Neural cell (in vitro differentiated cells): ENCODE data around the gene PDIA6.

Source experiments
- CTCF ChIP-seq: fragments of 450-650 bp; IDR thresholded peaks from 2 replicates; pipeline ENCODE4 v1.5.1; 2014; ENCODE audit warnings: antibody characterized with exemption, mild to moderate bottlenecking, moderate library complexity; ENCODE audit not compliant: poor library complexity, severe bottlenecking
- EP300 ChIP-seq: fragments of 450-650 bp; conservative IDR thresholded peaks from 2 replicates; pipeline ENCODE4 v1.6.1; 2014; ENCODE audit warnings: antibody characterized with exemption, mild to moderate bottlenecking, moderate library complexity; ENCODE audit not compliant: poor library complexity, severe bottlenecking
- EZH2 ChIP-seq: fragments of 200-600, 300-800 bp; shearing (Covaris generic), sonication (generic); IDR thresholded peaks from 2 replicates; pipeline ENCODE4 v1.6.1; 2014; ENCODE audit warnings: antibody characterized with exemption, low read length, borderline replicate concordance, mild to moderate bottlenecking; ENCODE audit not compliant: insufficient read depth, poor library complexity, severe bottlenecking
- MXI1 ChIP-seq: fragments of 450-650 bp; conservative IDR thresholded peaks from 2 replicates; pipeline ENCODE4 v1.6.1; 2014; ENCODE audit warnings: antibody characterized with exemption, mild to moderate bottlenecking; ENCODE audit not compliant: poor library complexity, severe bottlenecking
- POLR2AphosphoS5 ChIP-seq: IDR thresholded peaks from 2 replicates; pipeline ENCODE4 v1.6.1; 2012
- RAD21 ChIP-seq: fragments of 450-650 bp; conservative IDR thresholded peaks from 2 replicates; pipeline ENCODE4 v1.6.1; 2014; ENCODE audit warnings: antibody characterized with exemption, mild to moderate bottlenecking, moderate library complexity
- REST ChIP-seq: IDR thresholded peaks from 2 replicates; pipeline ENCODE4 v1.6.1; 2012; ENCODE audit warnings: borderline replicate concordance
- SMC3 ChIP-seq: fragments of 450-650 bp; conservative IDR thresholded peaks from 2 replicates; pipeline ENCODE4 v1.6.1; 2014; ENCODE audit warnings: antibody characterized with exemption, mild to moderate bottlenecking, moderate library complexity; ENCODE audit not compliant: poor library complexity
- TAF1 ChIP-seq: IDR thresholded peaks from 2 replicates; pipeline ENCODE4 v1.6.1; 2012; ENCODE audit warnings: low read depth

GRCh38 chr2:10811517-10811916, 1.1 kb downstream of the PDIA6 start:
- TF ChIP-seq CTCF (no peak), EZH2 (no peak), TAF1 (no peak), POLR2AphosphoS5 (no peak), REST (no peak), EP300 (no peak), SMC3 (no peak), RAD21 (no peak), MXI1 (no peak)
